Activated CD4-positive, alpha-beta T cell treated with anti-CD3 and anti-CD28 coated beads, Interleukin-2, amount 50 U/mL, for 1 hour (primary cell): Measurements from ENCODE around the gene PPM1M.

Source experiments
- DNase-seq: peaks from one replicate; pipeline ENCODE4 v3.0.0-alpha.2; 2020

The PPM1M gene

GRCh38 chr3:52245322-52246263, at the start of gene PPM1M:
Gene PPM1M, plus strand, starts transcription at chr3:52245759. Its CDS starts 66 bp downstream, at chr3:52245825.
- peak; percentile 57 for DNase-seq

- no peak for DNase-seq
Measured at GRCh38 chr3:52195823-52196331, 49.7 kb upstream of the PPM1M start.

DNA sequence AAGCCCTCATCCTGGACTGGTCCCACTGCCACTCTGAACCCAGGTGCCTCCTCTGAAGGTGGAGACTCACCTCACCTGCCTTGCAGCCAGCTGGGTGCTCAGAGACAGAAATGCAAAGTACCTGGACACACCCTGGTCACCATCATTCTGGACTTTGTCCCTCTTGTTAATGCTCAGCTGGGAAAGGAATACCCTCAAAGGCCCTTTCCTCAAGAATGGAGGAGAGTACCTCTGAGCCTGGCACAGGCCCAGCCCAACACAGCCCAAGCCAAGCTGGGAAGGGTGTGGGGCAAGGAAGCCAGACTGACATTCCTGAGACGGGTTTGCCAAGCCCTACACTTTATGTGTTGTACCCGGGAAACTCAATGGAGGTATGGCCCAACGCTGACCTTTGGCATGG, 48.6 kb upstream of the PPM1M start:
- DNase-seq: no peak

DNA sequence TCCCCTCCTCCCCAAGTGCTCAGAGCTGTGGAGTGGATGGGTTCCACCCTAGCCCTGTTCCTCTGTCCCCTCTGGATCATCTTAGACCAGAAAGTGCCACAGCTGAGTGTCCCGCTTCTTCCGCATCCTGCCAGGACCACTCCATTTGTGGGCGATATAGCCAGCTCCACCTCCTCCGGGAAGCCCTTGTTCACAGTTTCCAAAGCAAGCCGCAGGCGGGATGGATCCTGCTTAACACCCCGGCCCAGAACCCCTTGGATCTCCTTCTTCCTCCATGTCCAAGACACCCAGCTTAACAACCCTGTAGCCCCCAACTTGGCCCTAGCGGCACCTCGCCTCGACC, 48.1 kb upstream of the PPM1M start:
- no peak for DNase-seq

DNA sequence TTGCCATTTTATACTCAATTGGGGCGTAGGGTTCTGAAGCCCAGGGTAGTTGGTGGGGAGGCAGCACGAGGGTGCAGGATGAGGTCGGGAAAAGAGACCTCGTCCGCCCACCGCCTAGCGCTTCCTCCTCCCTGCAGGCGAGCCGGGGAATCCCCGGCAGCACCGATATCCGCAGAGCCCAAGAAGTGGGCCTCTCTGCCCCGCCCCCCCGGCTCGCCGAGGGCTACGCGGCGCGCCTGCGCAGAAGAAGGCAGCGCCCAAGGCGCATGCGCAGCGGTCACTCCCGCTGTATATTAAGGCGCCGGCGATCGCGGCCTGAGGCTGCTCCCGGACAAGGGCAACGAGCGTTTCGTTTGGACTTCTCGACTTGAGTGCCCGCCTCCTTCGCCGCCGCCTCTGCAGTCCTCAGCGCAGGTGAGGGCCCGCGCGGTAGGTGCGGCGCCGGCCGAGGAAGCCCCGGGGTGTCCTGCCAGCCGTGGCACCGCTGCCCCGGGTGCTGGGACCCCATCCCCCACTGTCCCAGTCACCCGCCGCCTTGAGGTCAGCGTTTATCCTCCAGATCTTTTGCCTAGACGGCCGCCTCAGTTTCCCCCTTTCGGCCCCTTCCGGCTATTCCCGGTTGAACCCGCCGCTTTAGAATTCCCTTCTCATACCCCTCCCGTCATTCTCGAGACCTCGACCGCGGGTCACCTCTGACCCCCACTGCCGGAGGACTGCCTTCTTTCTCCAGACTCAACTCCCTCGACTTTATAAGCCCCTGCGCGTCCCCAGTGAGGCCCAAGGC, 47.5 kb upstream of the PPM1M start, which contains the start of gene ALAS1:
Gene ALAS1, plus strand, starts transcription at position 319 of the 784 bp plus-strand sequence. CDS start 1,082 bp downstream, outside the sequence.
- peak; percentile 92 for DNase-seq

DNA sequence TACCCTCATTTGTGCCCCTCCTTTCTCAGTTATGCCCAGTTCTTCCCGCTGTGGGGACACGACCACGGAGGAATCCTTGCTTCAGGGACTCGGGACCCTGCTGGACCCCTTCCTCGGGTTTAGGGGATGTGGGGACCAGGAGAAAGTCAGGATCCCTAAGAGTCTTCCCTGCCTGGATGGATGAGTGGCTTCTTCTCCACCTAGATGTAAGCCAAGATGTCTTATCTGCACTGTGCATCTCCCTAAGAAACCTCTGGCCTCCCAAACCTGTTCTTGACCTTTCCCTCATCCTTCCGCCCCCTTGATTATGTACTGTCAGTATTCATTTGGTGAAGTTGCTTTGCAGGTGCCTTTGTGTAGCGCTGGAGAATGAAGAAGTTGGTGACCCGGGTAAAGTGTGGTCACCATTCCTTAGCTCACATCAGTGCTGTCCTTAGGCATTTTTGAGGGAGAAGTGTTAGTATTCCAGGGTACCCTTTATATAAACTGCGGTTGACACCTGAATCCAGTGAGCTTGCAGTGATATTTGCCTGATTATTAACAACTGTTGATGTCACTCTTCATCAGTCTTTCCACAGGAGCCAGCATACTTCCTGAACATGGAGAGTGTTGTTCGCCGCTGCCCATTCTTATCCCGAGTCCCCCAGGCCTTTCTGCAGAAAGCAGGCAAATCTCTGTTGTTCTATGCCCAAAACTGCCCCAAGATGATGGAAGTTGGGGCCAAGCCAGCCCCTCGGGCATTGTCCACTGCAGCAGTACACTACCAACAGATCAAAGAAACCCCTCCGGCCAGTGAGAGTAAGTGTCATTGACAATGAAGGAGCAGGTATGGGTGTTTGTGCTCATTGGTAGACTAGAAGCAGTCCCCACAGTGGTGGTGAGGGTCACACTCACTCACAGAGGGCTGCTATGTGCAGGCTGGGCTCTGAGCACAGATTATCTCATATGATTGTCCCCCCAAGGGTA, 46.6 kb upstream of the PPM1M start:
- no peak for DNase-seq

DNA sequence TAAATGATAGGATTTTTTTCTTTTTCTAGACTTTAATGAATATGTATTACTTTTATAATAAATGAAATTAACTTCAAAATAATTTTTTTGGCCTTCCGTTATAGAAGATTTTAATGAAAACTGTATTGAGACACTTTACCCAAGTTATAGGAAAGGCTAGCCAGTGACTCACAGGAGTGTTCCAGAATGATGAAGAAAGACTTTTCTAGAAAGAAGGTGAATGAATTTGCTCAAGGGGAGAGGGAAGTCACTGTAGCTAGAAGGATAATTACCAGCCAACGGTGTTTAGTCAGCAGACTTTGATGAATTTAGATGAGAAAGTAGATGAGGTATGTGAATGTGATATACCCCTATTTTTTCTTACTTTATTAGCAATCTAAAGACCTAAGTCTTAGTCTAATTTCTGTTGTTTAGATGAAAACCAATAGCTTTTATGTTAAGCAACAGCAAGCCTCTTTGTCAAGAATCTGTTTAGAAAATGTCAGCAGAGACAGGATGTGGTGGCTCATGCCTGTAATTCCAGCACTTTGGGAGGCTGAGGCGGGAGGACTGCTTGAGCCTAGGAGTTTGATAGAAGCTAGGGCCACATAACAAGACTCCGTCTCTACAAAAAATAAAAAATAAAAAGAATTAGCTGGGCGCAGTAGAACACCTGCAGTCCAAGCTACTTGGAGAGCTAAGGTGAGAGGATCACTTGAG, 44.4 kb upstream of the PPM1M start:
- no peak for DNase-seq

- DNase-seq: no peak
Measured at GRCh38 chr3:52202384-52203077, 43.0 kb upstream of the PPM1M start.

DNA sequence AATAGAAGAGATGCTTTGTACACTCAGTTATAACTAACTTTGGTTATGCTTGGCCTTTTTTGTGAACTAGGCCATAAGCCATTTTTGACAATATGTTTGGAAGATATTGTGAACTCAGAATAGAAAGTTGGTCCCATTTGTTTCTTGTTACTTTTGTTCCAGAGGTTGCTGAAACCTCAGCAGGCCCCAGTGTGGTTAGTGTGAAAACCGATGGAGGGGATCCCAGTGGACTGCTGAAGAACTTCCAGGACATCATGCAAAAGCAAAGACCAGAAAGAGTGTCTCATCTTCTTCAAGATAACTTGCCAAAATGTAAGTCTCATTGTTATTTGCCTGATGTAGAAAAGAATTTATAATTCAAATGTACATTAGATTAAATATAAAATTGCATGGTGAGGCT, 41.9 kb upstream of the PPM1M start:
- no peak for DNase-seq

DNA sequence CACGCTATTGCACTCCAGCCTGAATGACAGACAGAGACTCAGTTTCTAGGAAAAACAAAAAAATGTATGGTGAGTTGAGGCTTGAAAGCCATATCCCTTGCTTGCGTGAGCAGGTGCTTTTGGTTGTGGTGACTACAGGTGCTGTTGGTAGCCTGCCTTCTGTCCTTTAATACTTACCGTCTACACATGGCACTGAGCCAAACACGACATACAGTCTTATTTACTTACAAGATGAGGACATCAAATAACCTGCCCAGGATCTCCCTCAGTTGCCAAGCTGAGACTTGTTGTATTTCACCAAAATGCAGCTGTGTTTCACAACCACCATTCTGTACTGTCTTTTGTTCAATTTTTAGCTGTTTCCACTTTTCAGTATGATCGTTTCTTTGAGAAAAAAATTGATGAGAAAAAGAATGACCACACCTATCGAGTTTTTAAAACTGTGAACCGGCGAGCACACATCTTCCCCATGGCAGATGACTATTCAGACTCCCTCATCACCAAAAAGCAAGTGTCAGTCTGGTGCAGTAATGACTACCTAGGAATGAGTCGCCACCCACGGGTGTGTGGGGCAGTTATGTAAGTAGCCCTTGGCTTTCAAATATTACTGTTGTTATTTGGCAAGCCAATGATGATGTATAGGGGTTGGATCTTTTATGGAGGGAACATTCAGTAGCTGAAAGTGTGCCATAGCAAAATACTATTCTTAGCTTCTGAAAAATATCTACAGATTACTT, 41.1 kb upstream of the PPM1M start:
- no peak for DNase-seq

- no peak for DNase-seq
Measured at GRCh38 chr3:52205727-52206372, 39.7 kb upstream of the PPM1M start.

GRCh38 chr3:52208556-52208955, 37.0 kb upstream of the PPM1M start:
- DNase-seq: no peak

- DNase-seq: no peak
Measured at GRCh38 chr3:52210037-52210436, 35.5 kb upstream of the PPM1M start.

DNA sequence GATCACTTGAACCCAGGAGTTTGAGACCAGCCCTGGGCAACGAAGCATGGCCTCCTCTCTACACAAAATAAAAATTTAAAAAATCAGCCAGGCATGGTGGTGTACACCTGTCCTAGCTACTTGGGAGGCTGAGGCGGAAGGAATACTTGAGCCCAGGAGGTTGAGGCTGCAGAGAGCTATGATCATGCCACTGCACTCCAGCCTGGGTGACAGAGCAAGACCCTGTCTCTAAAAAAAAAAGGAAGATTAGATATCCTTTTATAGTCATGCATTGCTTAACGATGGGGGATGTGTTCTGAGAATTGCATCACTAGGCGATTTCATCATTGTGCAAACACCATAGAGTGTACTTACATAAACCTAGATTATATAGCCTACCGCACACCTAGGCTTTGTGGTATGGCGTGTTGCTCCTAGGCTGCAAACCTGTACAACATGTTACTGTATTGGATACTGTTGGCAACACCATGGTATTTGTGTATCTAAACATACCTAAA, 35.0 kb upstream of the PPM1M start:
- no peak for DNase-seq

DNA sequence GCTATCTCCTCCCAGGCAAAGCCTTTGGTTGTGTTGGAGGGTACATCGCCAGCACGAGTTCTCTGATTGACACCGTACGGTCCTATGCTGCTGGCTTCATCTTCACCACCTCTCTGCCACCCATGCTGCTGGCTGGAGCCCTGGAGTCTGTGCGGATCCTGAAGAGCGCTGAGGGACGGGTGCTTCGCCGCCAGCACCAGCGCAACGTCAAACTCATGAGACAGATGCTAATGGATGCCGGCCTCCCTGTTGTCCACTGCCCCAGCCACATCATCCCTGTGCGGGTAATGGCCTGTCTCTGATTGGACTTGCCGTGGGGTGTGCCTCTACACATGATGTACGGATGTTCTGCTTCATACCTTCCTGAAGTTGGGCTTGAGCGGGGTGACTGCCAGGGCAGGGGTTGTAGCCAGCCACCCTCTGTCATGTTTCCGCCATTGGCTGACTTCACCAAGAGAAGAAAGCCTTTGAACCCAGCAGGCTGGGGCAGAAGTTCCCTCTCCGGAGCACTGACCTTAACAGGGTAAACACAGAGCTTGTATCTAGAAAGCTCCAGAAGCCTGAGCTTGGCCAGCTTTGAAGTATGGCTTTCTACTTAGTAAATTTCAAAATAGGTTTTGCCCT, 34.2 kb upstream of the PPM1M start:
- no peak for DNase-seq

DNA sequence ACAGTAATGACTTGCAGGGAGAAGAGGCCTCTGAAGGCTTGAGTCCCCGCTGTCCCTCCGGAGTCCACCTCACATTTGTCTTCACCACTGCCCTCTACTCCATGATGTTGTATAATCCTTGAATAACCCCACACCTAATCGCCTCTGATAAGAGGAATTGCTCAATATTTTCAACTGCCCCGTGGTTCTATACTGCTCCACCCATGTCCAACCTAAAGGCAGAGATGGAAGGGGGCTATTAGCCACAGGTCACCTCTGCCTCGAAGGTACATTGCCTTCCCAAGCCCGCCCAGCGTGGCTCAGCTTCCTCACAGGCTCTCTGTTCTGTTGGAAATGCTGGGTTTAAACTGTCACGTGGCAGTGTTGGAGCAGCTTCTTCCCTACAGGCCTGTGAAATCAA, 32.6 kb upstream of the PPM1M start:
- DNase-seq: no peak

GRCh38 chr3:52213901-52214300, 31.7 kb upstream of the PPM1M start:
- no peak for DNase-seq

DNA sequence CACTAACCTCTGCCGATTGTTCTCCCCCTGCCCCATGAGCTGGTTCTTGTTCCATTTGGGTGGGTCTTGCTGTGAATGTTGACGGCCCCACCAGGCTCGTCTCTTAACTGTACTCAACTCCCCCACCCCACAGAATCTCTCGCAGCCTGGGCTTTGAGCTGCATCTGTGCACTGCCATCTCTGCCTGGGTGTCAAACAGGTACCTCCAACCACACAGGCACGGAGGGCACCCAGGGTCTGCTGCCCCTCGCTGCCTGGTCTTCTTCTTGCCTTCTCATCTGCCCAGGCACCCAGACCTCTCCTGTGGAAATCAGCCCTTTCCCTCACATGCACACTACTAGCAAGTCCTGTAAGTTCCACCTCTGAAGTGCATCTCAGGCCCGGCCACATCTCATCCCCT, 30.2 kb upstream of the PPM1M start:
- no peak for DNase-seq
